Uterus (tissue), 2 donors: ENCODE results near the gene IFNAR1.

ENCODE experiments used
- CTCF ChIP-seq, 4 experiments: fragments of 200-600 bp in 2 of 4; fragments of 450-650 bp in 2 of 4; sonication (generic) in 2 of 4; IDR thresholded peaks; one replicate each; pipeline ENCODE4 v1.5.1; 2016 to 2019; ENCODE audit warnings: antibody characterized with exemption in 4 of 4, mild to moderate bottlenecking in 2 of 4, moderate library complexity in 1 of 4
- POLR2A ChIP-seq, 2 donors: fragments of 450-650 bp; IDR thresholded peaks; one replicate each; pipeline ENCODE4 v1.6.1; 2016; ENCODE audit warnings: antibody characterized with exemption in 2 of 2, mild to moderate bottlenecking in 1 of 2, moderate library complexity in 1 of 2

GRCh38 chr21:33387294-33387693, 62.5 kb downstream of the IFNAR1 start:
- no peak for TF ChIP-seq CTCF (IDR thresholded peaks at IDR 0.05)
- no peak for TF ChIP-seq POLR2A (IDR thresholded peaks at IDR 0.05)
